Iris pigment epithelial cell (primary cell): ENCODE data around the gene PSG2.
"Not testable (repeated sequence)": the region's sequence is repeated elsewhere in the genome, so short reads cannot be mapped to it uniquely, and the experiment has no call there.

Source experiments
- DNase-seq: peaks from one replicate; pipeline ENCODE4 v3.0.0-alpha.2; 2011; ENCODE audit warnings: low read depth

The PSG2 gene

GRCh38 chr19:43077881-43078280, 4.6 kb downstream of the PSG2 start:
- DNase-seq, result peak; percentile 43

DNA sequence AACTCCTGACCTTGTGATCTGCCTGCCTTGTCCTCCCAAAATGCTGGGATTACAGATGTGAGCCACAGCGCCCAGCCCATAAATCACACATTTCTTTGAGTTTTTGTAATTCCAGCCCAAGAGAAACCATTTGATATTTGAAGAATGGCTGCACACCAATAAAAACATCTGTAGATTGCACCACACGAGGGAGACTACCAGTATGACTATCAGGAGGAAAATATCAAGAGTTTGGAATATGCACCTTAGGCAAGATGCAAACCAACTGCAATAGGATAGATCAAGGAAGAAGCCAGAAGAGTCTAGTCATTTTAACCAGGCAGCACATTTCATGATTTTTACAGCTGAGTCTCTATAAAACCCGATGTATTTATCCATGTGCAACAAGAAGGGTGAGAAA, 20.1 kb downstream of the PSG2 start:
- not testable (repeated sequence) for DNase-seq

- not testable (repeated sequence) for DNase-seq
These were observed 21.2 kb downstream of the PSG2 start for GRCh38 chr19:43061326-43061725.

GRCh38 chr19:43060254-43060653, 22.2 kb downstream of the PSG2 start:
- peak; percentile 4 for DNase-seq

- DNase-seq, result not testable (repeated sequence)
These were observed 23.0 kb downstream of the PSG2 start for GRCh38 chr19:43059482-43059881.

DNA sequence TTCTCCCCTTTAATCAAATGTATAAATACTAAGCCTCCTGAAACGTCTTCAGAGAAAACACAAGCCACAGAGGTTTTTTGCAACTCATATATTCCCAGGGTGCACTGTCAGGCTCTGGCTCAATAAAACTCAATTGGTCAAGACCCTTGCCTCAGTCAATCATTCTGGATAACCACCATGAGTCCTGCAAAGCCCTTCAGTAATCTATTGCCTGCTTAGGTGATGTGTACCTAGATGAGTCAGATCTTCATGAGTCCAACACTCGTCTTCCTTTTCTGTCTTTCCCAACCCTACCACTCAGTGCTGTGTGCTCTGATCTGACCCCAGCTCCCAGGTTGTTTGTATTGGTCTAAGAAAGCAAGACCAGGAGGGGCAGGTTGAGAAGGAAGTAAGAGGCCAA, 24.1 kb downstream of the PSG2 start:
- DNase-seq, result not testable (repeated sequence)

DNA sequence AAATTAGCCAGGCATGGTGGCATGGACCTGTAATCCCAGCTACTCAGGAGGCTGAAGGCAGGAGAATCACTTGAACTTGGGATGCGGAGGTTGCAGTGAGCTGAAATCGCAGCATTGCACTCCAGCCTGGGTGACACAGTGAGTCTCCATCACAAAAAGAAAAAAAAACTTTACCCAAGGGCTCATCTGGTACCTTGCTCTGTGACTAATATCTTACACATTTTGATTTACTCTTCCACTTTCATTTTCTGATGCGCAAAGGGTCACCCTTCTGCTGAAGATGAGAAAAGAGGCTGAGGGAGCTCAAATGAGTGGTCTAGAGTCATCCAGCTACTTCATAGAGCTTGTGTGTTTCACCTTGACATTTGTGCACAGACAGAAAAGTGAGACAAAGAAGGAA, 34.5 kb downstream of the PSG2 start:
- DNase-seq, result not testable (repeated sequence)

- DNase-seq, result not testable (repeated sequence)
These were observed 35.9 kb downstream of the PSG2 start for GRCh38 chr19:43046578-43046977.

DNA sequence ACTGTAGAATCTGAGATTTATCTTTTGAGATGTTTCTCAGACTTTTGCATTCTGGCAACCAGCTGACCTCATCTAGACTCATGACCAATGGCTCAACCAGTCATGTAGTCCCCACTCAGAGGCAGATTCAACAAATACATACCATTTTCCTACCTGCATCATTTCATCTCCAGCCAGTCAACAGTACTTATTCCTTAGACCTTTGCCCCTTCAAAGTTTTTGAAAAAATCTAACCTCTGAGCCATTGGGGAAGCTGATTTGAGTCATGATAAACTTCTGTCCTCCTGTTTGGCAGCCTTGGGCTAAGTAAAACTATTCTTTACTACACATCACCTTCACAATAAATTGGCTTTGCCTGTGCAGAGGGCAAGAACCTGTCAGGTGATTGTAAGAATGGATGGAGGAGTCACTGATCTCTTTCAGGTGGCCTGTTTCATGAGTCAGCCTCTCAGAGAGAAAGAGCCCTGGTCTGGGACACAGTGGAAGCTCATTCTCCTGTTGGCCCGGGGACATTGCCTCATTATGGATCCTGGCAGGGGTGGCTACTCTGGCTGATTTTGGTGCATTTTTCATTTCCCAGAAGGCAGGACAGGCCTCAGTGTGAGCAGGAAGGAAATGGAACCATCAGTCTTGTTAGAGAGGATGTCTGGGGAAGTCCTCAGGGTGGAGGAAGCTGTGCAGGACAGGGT, 38.9 kb downstream of the PSG2 start:
- not testable (repeated sequence) for DNase-seq

GRCh38 chr19:43031645-43032044, 50.9 kb downstream of the PSG2 start:
- DNase-seq, result peak; percentile 51

DNA sequence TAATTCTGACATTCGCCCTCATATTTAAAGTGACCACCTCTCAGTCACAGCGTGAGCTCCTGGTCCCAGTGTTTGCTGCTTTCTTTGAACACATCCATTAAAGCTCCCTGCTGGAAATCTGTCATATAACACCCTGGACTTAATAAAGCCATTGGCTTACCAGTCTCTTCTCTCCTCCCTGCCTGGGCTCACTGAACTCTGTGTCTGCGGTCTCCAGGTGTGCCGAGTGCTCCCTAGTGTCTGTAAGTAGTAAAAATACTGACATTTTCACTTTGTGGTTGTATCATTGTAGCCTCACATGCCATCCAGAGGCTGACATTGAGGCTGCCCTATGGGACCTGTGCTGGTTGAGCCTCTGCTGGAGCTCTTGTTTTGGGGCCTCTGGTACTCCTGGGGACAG, 53.6 kb downstream of the PSG2 start:
- DNase-seq, result no peak

DNA sequence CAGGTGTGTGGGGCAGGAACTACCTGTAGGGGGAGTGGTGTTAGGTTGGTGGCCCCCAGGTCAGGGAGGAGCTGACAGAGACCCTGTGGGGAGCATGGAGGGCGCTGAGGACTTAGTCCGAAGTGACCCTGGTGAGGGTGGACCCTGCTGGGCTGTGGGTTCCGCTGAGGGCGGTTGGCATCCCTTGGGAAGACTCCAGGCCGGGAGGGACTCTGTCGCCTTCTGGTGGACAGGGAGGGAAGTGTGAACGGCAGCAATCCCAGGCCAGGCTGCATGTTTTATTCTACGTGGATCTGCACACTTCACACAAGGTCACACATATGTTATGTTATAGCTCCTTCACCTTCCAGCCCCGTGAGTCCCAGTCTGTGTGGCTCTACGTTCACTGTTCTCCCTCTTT, 54.5 kb downstream of the PSG2 start:
- DNase-seq, result peak; percentile 3

GRCh38 chr19:43027061-43027460, 55.4 kb downstream of the PSG2 start:
- DNase-seq, result not testable (repeated sequence)

GRCh38 chr19:43026369-43026768, 56.1 kb downstream of the PSG2 start, which contains the start of gene PSG11:
Gene PSG11 (minus strand): TSS chr19:43026469. CDS start chr19:43026372, 97 bp downstream.
- DNase-seq, result not testable (repeated sequence)

GRCh38 chr19:43022098-43022497, 60.4 kb downstream of the PSG2 start:
- peak; percentile 90 for DNase-seq

- DNase-seq, result peak; percentile 89
These were observed 60.9 kb downstream of the PSG2 start for GRCh38 chr19:43021629-43022028.

DNA sequence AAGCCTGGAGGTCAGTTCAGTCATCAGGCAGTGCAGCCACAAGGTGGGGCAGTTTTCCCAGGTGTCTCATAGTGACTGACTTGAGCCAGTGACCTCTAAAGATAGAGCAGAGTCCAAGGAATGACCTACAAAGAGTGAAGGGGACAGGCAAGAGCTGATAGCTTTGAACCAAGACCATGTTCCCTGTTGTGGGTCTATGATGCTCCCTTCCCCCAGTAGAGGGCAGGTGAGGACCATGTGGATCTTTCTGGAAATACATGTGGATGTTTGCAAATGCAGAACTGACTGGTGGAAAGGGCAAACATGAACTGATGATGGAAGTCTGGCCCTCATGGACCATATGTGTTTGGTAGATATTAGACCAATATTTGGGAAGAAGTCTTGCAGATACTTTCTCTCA, 62.9 kb downstream of the PSG2 start:
- DNase-seq, result peak; percentile 12
